ENCODE measurements around the gene PRKACA. TPM values are rescaled to one million over a fixed set of nuclear protein-coding genes. Genes with fewer than 3 reads are reported as not detected.
"Not testable (repeated sequence)": the region's sequence is repeated elsewhere in the genome, so short reads cannot be mapped to it uniquely, and the experiment has no call there.

PRKACA gene
- total and polyA plus RNA-seq, 2 experiments from 2014 or later, result 5.3 to 37.4 TPM

DNA sequence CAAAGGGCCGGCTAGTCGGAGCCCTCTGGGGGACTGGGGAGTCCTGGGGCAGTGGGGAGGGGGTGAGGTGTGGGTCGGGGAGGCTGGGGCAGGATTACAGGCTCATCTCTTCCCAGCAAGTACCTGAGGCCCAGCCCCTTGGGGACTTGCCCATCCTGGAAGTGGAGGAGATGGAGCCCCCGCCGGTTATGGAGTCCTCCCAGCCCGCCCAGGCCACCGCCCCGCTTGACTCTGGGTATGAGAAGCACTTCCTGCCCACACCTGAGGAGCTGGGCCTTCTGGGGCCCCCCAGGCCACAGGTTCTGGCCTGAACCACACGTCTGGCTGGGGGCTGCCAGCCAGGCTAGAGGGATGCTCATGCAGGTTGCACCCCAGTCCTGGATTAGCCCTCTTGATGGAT lies 65.6 kb downstream of the PRKACA start:
- no peak overlapping the region for H3K4me3 ChIP-seq
- H3F3A ChIP-seq (ENCODE audit: insufficient read depth), result no peaks in the 10 kb centered on the region
- H3K9me2 ChIP-seq (ENCODE audit: insufficient read depth), result no peaks in the 10 kb centered on the region
- H4K20me1 ChIP-seq (ENCODE audit: insufficient read depth), result no peaks in the 10 kb centered on the region
- no peaks in the 10 kb centered on the region for H3K36me3 ChIP-seq (ENCODE audit: low read depth)
- H3K79me2 ChIP-seq (ENCODE audit: insufficient read depth), result no peaks in the 10 kb centered on the region
- H3K27me3 ChIP-seq (replicated peaks; ENCODE audit: insufficient read depth), result no peaks in the 10 kb centered on the region
- H3K27ac ChIP-seq, result no peak overlapping the region
- H2AFZ ChIP-seq, result no peak overlapping the region
- in situ Hi-C loops (cut with MboI), result no loop called here
- no peaks in the 10 kb centered on the region for H3K4me1 ChIP-seq (ENCODE audit: insufficient read depth)
- H3K9ac ChIP-seq, result no peak overlapping the region
- no peak for DNase-seq
- TF ChIP-seq EZH2 (IDR thresholded peaks at IDR 0.05; ENCODE audit: insufficient read depth, poor library complexity, severe bottlenecking) (no peak), EZH2phosphoT487 (IDR thresholded peaks at IDR 0.05; ENCODE audit: insufficient read depth, low read depth) (no peak)
- H3K9me3 ChIP-seq (ENCODE audit: low read depth), result no peaks in the 10 kb centered on the region
- no peak overlapping the region for H3K4me2 ChIP-seq (ENCODE audit: unreplicated experiment)
- WGBS, 2 experiments (ENCODE audit: low coverage in 1 of 2, low lambda C conversion rate in 2 of 2, missing lambda C conversion rate in 2 of 2), result 83 to 93% methylated on average over 7 to 9 of the region's 9 CpGs

DNA sequence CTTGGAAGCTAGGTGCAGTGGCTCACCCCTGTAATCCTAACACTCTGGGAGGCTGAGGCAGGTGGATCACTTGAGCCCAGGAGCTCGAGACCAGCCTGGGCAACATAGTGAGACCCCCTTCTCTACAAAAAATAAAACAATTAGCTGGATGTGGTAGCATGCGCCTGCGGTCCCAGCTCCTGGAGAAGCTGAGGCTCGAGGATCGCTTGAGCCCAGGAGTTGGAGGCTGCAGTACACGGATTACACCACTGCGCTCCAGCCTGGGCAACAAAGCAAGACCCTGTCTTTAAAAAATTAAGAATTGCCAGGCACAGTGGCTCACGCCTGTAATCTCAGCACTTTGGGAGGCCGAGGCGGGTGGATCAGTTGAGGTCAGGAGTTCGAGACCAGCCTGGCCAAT lies 66.6 kb downstream of the PRKACA start:
- H3K27ac ChIP-seq; H3F3A ChIP-seq (ENCODE audit: insufficient read depth); DNase-seq; H3K9me3 ChIP-seq (ENCODE audit: low read depth); H3K4me1 ChIP-seq (ENCODE audit: insufficient read depth); H4K20me1 ChIP-seq (ENCODE audit: insufficient read depth); H3K9me2 ChIP-seq (ENCODE audit: insufficient read depth); H3K36me3 ChIP-seq (ENCODE audit: low read depth); H3K27me3 ChIP-seq (replicated peaks; ENCODE audit: insufficient read depth); H3K79me2 ChIP-seq (ENCODE audit: insufficient read depth); H3K4me3 ChIP-seq; H3K9ac ChIP-seq; H3K4me2 ChIP-seq (ENCODE audit: unreplicated experiment); H2AFZ ChIP-seq; in situ Hi-C loops (cut with MboI): not testable (repeated sequence)
- 92 to 94% methylated on average over 11 of the region's 11 CpGs for WGBS, 2 experiments (ENCODE audit: low coverage in 1 of 2, low lambda C conversion rate in 2 of 2, missing lambda C conversion rate in 2 of 2)

DNA sequence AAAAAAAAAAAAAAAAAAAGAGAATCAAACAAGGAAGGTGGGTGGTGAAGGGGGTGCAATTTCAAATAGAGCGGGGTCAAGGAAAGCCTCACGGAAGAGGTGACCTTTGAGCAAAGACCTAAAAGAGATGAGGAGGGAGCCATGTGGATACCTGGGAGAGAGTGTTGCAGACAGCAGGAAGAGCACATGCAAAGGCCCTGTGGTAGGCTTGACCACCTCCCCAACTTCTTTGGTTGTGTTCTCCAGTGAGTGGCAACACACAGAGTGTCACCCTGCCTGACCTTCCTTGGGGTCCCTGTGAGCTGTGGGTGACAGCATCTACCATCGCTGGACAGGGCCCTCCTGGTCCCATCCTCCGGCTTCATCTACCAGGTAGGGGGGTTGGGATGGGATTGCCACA lies 67.0 kb downstream of the PRKACA start:
- no peak overlapping the region for H2AFZ ChIP-seq
- no peaks in the 10 kb centered on the region for H3K9me3 ChIP-seq (ENCODE audit: low read depth)
- in situ Hi-C loops (cut with MboI), result no loop called here
- no peaks in the 10 kb centered on the region for H3K27me3 ChIP-seq (replicated peaks; ENCODE audit: insufficient read depth)
- no peak overlapping the region for H3K4me2 ChIP-seq (ENCODE audit: unreplicated experiment)
- no peaks in the 10 kb centered on the region for H3K36me3 ChIP-seq (ENCODE audit: low read depth)
- no peaks in the 10 kb centered on the region for H3K4me1 ChIP-seq (ENCODE audit: insufficient read depth)
- TF ChIP-seq EZH2phosphoT487 (IDR thresholded peaks at IDR 0.05; ENCODE audit: insufficient read depth, low read depth) (no peak), EZH2 (IDR thresholded peaks at IDR 0.05; ENCODE audit: insufficient read depth, poor library complexity, severe bottlenecking) (no peak)
- no peaks in the 10 kb centered on the region for H3K9me2 ChIP-seq (ENCODE audit: insufficient read depth)
- H3F3A ChIP-seq (ENCODE audit: insufficient read depth), result no peaks in the 10 kb centered on the region
- no peaks in the 10 kb centered on the region for H3K79me2 ChIP-seq (ENCODE audit: insufficient read depth)
- H3K9ac ChIP-seq, result no peak overlapping the region
- H4K20me1 ChIP-seq (ENCODE audit: insufficient read depth), result no peaks in the 10 kb centered on the region
- no peak overlapping the region for H3K4me3 ChIP-seq
- 81 to 83% methylated on average over 4 of the region's 4 CpGs for WGBS, 2 experiments (ENCODE audit: low coverage in 1 of 2, low lambda C conversion rate in 2 of 2, missing lambda C conversion rate in 2 of 2)
- no peak for DNase-seq
- no peak overlapping the region for H3K27ac ChIP-seq

DNA sequence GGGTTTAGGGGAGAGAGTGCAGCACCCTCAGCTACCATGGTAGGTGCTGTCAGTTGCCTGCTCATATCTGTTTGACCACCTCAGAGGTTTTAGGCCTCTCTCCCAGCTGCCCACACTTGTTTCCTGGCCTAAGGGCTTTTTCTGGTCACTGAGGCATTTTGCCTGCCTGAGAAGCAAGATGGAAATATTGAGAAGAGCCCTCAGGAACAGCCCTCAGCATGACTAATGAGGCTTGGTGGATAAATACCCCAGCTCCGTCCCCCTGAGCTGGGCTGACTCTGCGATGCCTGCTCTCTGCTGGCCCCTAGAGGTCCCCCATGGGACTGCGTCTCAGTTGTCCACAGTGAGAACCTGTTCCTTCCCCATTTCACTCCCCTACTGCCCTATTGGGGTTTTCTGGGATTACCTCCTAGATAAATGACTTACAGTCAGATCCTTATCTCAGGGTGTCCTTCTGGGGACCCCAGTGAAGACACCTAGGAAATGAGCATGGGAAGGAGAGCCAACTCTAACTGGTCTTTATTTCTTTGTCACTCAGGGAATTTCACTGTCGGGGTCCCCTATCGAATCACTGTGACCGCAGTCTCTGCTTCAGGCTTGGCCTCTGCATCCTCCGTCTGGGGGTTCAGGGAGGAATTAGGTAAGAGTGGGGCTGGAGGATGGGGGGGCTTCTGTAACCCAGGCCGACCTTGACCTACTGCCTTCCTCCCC lies 69.0 kb downstream of the PRKACA start:
- 75 to 76% methylated on average over 8 of the region's 8 CpGs for WGBS, 2 experiments (ENCODE audit: low coverage in 1 of 2, low lambda C conversion rate in 2 of 2, missing lambda C conversion rate in 2 of 2)
- Histone ChIP-seq H3K9me3 (ENCODE audit: low read depth) (no peaks in the 10 kb centered on the region), H3K9ac (no peak overlapping the region), H3K4me3 (no peak overlapping the region), H3K79me2 (ENCODE audit: insufficient read depth) (no peaks in the 10 kb centered on the region), H4K20me1 (ENCODE audit: insufficient read depth) (no peaks in the 10 kb centered on the region), H3K27me3 (replicated peaks; ENCODE audit: insufficient read depth) (no peaks in the 10 kb centered on the region), H3K4me2 (ENCODE audit: unreplicated experiment) (no peak overlapping the region), H3K27ac (no peak overlapping the region), H3K9me2 (ENCODE audit: insufficient read depth) (no peaks in the 10 kb centered on the region), H3K4me1 (ENCODE audit: insufficient read depth) (no peaks in the 10 kb centered on the region), H3K36me3 (ENCODE audit: low read depth) (no peaks in the 10 kb centered on the region), H3F3A (ENCODE audit: insufficient read depth) (no peaks in the 10 kb centered on the region), H2AFZ (no peak overlapping the region)
- TF ChIP-seq EZH2 (IDR thresholded peaks at IDR 0.05; ENCODE audit: insufficient read depth, poor library complexity, severe bottlenecking) (no peak), EZH2phosphoT487 (IDR thresholded peaks at IDR 0.05; ENCODE audit: insufficient read depth, low read depth) (no peak)
- in situ Hi-C loops (cut with MboI), result loop anchor here (10.0 kb wide), 1 partner anchor 164 kb away; no protein-coding TSS in a partner anchor
- DNase-seq, result peak; percentile 48

DNA sequence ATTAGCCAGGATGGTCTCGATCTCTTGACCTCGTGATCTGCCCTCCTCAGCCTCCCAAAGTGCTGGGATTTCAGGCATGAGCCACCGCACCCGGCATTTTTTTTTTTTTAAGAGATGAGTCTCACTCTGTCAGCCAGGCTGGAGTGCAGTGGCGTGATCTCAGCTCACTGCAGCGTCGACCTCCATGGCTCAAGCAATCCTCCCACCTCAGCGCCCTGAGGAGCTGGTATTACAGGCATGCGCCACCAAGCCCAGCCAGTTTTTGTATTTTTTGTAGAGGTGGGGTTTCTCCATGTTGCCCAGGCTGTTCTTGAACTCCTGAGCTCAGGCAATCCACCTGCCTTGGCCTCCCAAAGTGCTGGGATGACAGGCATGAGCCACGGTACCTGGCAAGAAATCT lies 69.7 kb downstream of the PRKACA start:
- 96% methylated on average over 10 of the region's 10 CpGs for WGBS, 2 experiments (ENCODE audit: low coverage in 1 of 2, low lambda C conversion rate in 2 of 2, missing lambda C conversion rate in 2 of 2)
- H2AFZ ChIP-seq; H3K4me3 ChIP-seq; H3K36me3 ChIP-seq (ENCODE audit: low read depth); H3F3A ChIP-seq (ENCODE audit: insufficient read depth); H3K79me2 ChIP-seq (ENCODE audit: insufficient read depth); DNase-seq; H4K20me1 ChIP-seq (ENCODE audit: insufficient read depth); H3K9ac ChIP-seq; H3K9me2 ChIP-seq (ENCODE audit: insufficient read depth); H3K4me1 ChIP-seq (ENCODE audit: insufficient read depth); H3K27me3 ChIP-seq (replicated peaks; ENCODE audit: insufficient read depth); H3K4me2 ChIP-seq (ENCODE audit: unreplicated experiment); H3K9me3 ChIP-seq (ENCODE audit: low read depth); H3K27ac ChIP-seq: not testable (repeated sequence)
- in situ Hi-C loops (cut with MboI), result loop anchor here (10.0 kb wide), 1 partner anchor 163 kb away; no protein-coding TSS in a partner anchor

DNA sequence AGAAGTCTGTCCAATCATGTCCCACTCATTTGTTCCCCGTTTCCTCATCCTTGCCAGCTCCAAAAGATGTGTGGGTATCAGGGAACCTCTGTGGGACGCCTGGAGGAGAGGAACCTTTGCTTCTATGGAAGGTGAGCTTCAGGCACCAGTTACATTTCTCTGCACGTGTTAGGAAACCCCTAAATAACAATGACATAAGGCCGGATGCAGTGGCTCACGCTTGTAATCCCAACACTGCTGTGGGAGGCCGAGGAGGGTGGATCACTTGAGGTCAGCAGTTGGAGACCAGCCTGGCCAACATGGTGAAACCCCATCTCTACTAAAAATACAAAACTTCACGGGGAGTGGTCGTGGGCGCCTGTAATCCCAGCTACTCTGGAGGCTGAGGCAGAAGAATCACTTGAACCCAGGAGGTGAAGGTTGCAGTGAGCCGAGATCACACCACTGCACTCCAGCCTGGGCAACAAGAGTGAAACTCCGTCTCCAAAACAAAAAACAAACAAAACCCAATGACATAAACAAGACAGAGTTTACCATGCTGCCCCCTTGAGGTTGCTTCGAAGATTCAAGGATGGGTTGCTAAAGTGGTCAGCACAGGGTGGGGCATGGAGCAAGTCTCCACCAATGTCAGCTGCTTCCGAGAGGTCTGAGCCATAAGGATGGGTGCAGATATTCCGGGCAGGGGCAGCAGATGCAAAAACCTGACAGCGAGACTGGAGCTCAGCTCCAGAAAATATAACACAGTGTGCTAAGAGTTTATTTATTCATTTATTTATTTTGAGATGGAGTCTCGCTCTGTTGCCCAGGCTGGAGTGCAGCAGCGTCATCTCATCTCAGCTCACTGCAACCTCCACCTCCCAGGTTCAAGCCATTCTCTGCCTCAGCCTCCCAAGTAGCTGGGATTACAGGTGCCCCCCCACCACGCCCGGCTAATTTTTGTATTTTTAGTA lies 74.6 kb downstream of the PRKACA start:
- WGBS, 2 experiments (ENCODE audit: low coverage in 1 of 2, low lambda C conversion rate in 2 of 2, missing lambda C conversion rate in 2 of 2), result 33 to 40% methylated on average over 19 of the region's 19 CpGs
- peak overlapping the region; percentile 75 for H2AFZ ChIP-seq
- in situ Hi-C loops (cut with MboI), result loop anchor here (10.0 kb wide), 1 partner anchor 158 kb away; no protein-coding TSS in a partner anchor
- not testable (repeated sequence) for H3K4me3 ChIP-seq; H3K27me3 ChIP-seq (replicated peaks; ENCODE audit: insufficient read depth); H3F3A ChIP-seq (ENCODE audit: insufficient read depth); H3K79me2 ChIP-seq (ENCODE audit: insufficient read depth); H3K36me3 ChIP-seq (ENCODE audit: low read depth); H3K9me3 ChIP-seq (ENCODE audit: low read depth); H3K4me1 ChIP-seq (ENCODE audit: insufficient read depth); H4K20me1 ChIP-seq (ENCODE audit: insufficient read depth); H3K9me2 ChIP-seq (ENCODE audit: insufficient read depth)
- H3K9ac ChIP-seq, result peak overlapping the region; percentile 72
- peak; percentile 85 for DNase-seq
- peak overlapping the region; percentile 34 for H3K4me2 ChIP-seq (ENCODE audit: unreplicated experiment)
- peak overlapping the region; percentile 54 for H3K27ac ChIP-seq

Data from GM23248 (cell line).